ENCODE results near the gene ZGRF1.

Gene ZGRF1

DNA sequence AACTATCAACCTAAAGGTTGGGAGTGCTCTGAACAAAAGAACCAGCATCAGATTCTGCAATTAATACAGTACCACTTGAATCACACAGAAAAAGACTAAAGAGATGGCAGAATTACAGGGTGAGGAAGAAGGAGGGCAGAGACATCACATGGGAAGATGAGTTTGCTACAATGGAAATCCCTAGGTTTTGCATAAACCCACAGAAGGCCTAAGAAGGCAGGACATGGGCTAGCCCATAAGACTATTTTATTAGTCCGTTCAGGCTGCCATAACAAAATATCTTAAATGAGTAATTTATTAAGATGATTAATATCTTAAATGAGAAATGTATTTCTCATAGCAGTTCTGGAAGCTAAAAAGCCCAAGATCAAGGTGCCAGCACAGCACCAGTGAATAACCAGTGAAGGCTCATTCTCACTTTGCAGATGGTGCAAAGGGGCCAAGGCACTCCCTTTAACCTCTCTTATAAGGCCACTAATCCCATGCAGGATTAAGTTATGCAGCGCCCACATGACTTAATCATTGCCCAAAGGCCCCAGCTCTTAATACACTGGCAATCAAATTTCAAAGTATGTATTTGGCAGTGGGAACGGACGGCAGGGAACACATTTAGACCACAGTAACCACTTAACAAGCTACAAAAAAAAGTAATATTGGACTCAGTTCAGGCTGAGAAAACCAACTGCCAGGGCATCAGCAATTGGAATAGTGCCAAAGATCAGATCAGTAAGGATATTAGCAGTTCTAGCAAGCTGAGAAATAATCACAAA lies 73.1 kb downstream of the ZGRF1 start (continued):
- no peak for TF ChIP-seq KLF7 (tag by site-specific recombination; IDR thresholded peaks at IDR 0.05; ENCODE audit: borderline replicate concordance)

DNA sequence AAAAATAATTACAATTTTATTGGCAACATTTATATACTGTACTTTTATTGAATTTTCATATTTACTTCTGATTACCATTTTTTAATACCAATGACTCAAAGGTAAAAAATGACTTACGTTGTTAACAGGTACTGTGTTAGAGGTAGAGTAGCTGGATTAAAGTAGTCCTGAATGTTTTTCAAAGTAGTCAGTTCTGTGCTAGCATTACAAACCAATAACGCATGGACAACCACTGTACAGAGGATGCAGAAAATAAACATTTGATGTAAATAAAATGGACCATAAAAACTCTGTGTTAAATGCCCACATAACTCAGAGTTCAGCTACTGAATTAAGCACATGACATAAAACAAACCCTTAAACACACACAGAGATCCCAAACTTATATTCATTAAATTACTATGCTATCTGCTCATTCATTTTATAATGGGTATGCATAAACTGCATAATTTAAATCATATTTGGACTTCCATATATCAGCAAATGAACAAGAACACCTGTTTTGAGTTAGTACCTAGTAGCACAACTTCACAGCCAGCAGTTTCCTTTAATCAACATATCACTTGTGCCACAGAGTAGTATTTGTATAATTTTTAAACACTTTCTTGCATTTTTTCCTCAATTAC lies 74.3 kb downstream of the ZGRF1 start:
- Histone ChIP-seq H3K4me1 (ENCODE audit: control insufficient read depth, insufficient read depth, low read length) (no peaks in the 10 kb centered on the region), H3K27ac (ENCODE audit: extremely low read depth, low read depth, low read length) (no peak overlapping the region), H3K36me3 (ENCODE audit: control insufficient read depth in 2 of 2, insufficient read depth in 1 of 2, low read length in 2 of 2) (peaks cover 0 to 25% of the 10 kb centered on the region in 2 experiments; a peak in 1 of 3 replicates), H3K9me3 (ENCODE audit: control insufficient read depth, insufficient read depth, low read depth, low read length) (no peaks in the 10 kb centered on the region), H3K4me3 (ENCODE audit: low read depth, low read length) (no peak overlapping the region)
- ChIA-PET CTCF (no interaction called here), POLR2A (no interaction called here)
- no peak for TF ChIP-seq ZBTB17 (tag by site-specific recombination; IDR thresholded peaks at IDR 0.05)
- TF ChIP-seq, protein P1, sequence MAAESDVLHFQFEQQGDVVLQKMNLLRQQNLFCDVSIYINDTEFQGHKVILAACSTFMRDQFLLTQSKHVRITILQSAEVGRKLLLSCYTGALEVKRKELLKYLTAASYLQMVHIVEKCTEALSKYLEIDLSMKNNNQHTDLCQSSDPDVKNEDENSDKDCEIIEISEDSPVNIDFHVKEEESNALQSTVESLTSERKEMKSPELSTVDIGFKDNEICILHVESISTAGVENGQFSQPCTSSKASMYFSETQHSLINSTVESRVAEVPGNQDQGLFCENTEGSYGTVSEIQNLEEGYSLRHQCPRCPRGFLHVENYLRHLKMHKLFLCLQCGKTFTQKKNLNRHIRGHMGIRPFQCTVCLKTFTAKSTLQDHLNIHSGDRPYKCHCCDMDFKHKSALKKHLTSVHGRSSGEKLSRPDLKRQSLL (tag by site-specific recombination; IDR thresholded peaks at IDR 0.05), result no peak
- TF ChIP-seq HOXA7 (CRISPR knock-in tag; IDR thresholded peaks at IDR 0.05; ENCODE audit: borderline replicate concordance), result no peak
- no peak for TF ChIP-seq ZNF274 (IDR thresholded peaks at IDR 0.05; ENCODE audit: low read length)
- no peak for TF ChIP-seq ZNF274 (tag by site-specific recombination; IDR thresholded peaks at IDR 0.05; ENCODE audit: borderline replicate concordance)
- TF ChIP-seq ZNF560 (tag by site-specific recombination; IDR thresholded peaks at IDR 0.05; ENCODE audit: borderline replicate concordance), result no peak
- no peak for TF ChIP-seq ZNF175 (tag by site-specific recombination; IDR thresholded peaks at IDR 0.05)
- no peak for TF ChIP-seq ZBTB1 (tag by site-specific recombination; IDR thresholded peaks at IDR 0.05)
- no peak for TF ChIP-seq RBAK (tag by site-specific recombination; IDR thresholded peaks at IDR 0.05)
- TF ChIP-seq, protein P2, sequence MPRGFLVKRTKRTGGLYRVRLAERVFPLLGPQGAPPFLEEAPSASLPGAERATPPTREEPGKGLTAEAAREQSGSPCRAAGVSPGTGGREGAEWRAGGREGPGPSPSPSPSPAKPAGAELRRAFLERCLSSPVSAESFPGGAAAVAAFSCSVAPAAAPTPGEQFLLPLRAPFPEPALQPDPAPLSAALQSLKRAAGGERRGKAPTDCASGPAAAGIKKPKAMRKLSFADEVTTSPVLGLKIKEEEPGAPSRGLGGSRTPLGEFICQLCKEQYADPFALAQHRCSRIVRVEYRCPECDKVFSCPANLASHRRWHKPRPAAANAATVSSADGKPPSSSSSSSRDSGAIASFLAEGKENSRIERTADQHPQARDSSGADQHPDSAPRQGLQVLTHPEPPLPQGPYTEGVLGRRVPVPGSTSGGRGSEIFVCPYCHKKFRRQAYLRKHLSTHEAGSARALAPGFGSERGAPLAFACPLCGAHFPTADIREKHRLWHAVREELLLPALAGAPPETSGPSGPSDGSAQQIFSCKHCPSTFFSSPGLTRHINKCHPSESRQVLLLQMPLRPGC (tag by site-specific recombination; IDR thresholded peaks at IDR 0.05), result no peak
- no peak for TF ChIP-seq ZNF174 (tag by site-specific recombination; IDR thresholded peaks at IDR 0.05)
- TF ChIP-seq ZNF621 (tag by site-specific recombination; IDR thresholded peaks at IDR 0.05), result no peak
- no peak for TF ChIP-seq ZNF155 (tag by site-specific recombination; IDR thresholded peaks at IDR 0.05)
- no peak for TF ChIP-seq GLIS2 (tag by site-specific recombination; IDR thresholded peaks at IDR 0.05)
- TF ChIP-seq ZNF610 (tag by site-specific recombination; IDR thresholded peaks at IDR 0.05; ENCODE audit: borderline replicate concordance), result no peak

DNA sequence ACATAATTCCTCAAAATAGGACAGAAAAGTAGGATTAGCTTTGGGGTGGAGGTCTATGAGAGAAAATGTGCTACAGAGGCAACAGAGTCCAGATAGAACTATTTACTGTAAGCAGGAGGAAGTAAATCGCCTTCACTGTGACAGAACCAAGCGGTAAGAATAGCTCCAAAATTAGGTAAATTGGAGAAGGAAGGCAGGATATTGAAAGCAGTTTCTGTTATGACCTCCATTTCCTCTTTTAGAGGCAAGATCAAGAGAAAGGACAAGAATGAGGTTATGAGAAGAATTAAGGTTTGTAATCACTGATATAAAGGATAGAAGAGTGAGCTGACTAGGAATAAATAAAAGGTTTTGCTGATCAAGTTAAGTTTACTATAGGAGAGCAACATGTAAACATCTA lies 76.6 kb downstream of the ZGRF1 start:
- Histone ChIP-seq H3K27ac (ENCODE audit: extremely low read depth, low read depth, low read length) (no peak overlapping the region), H3K4me1 (ENCODE audit: control insufficient read depth, insufficient read depth, low read length) (no peaks in the 10 kb centered on the region), H3K9me3 (ENCODE audit: control insufficient read depth, insufficient read depth, low read depth, low read length) (no peaks in the 10 kb centered on the region), H3K36me3 (ENCODE audit: control insufficient read depth in 2 of 2, insufficient read depth in 1 of 2, low read length in 2 of 2) (peaks cover 0 to 26% of the 10 kb centered on the region in 2 experiments; a peak in 1 of 3 replicates), H3K4me3 (ENCODE audit: low read depth, low read length) (no peak overlapping the region)
- TF ChIP-seq ZNF223 (tag by site-specific recombination; IDR thresholded peaks at IDR 0.05), result no peak
- no peak for TF ChIP-seq ZNF768 (tag by site-specific recombination; IDR thresholded peaks at IDR 0.05)
- TF ChIP-seq, protein P3, sequence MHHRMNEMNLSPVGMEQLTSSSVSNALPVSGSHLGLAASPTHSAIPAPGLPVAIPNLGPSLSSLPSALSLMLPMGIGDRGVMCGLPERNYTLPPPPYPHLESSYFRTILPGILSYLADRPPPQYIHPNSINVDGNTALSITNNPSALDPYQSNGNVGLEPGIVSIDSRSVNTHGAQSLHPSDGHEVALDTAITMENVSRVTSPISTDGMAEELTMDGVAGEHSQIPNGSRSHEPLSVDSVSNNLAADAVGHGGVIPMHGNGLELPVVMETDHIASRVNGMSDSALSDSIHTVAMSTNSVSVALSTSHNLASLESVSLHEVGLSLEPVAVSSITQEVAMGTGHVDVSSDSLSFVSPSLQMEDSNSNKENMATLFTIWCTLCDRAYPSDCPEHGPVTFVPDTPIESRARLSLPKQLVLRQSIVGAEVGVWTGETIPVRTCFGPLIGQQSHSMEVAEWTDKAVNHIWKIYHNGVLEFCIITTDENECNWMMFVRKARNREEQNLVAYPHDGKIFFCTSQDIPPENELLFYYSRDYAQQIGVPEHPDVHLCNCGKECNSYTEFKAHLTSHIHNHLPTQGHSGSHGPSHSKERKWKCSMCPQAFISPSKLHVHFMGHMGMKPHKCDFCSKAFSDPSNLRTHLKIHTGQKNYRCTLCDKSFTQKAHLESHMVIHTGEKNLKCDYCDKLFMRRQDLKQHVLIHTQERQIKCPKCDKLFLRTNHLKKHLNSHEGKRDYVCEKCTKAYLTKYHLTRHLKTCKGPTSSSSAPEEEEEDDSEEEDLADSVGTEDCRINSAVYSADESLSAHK (tag by site-specific recombination; IDR thresholded peaks at IDR 0.05), result no peak
- TF ChIP-seq, protein P4, sequence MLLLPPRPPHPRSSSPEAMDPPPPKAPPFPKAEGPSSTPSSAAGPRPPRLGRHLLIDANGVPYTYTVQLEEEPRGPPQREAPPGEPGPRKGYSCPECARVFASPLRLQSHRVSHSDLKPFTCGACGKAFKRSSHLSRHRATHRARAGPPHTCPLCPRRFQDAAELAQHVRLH (tag by site-specific recombination; IDR thresholded peaks at IDR 0.05), result no peak
- no peak for TF ChIP-seq ZNF24 (tag by site-specific recombination; IDR thresholded peaks at IDR 0.05)
- TF ChIP-seq ZNF654 (tag by site-specific recombination; IDR thresholded peaks at IDR 0.05; ENCODE audit: low read depth), result no peak
- TF ChIP-seq KLF10 (tag by site-specific recombination; IDR thresholded peaks at IDR 0.05), result no peak
- TF ChIP-seq HOXA7 (CRISPR knock-in tag; IDR thresholded peaks at IDR 0.05; ENCODE audit: borderline replicate concordance), result no peak
- ChIA-PET CTCF (interaction anchor here (0.6 kb wide), 1 partner anchor 65 kb away, joined by 3 read pairs; no protein-coding TSS in a partner anchor), POLR2A (no interaction called here)

All from HEK293 (cell line).